ENCODE results near the gene AKAP17A.
A peak's percentile ranks its signal among the peaks of the same experiment; 100 is the strongest.
"Not testable (repeated sequence)": the region's sequence is repeated elsewhere in the genome, so short reads cannot be mapped to it uniquely, and the experiment has no call there.

The AKAP17A gene

DNA sequence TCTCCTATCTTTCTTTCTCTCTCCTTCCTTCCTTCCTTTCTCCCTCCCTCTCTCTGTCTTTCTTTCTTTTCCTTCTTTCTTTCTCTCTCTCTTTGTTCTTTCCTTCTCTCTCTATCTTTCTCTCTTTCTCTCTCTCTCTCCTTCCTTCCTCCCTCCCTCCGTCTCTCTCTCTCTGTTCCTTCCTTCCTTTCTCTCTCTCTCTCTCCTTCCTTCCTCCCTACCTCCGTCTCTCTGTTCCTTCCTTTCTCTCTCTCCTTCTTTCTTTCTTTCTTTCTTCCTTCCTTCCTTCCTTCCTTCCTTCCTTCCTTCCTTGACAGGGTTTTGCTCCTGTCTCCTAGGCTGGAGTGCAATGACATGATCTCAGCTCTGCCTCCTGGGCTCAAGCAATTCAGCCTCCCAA lies 30.2 kb upstream of the AKAP17A start:
- TF ChIP-seq, protein P1, sequence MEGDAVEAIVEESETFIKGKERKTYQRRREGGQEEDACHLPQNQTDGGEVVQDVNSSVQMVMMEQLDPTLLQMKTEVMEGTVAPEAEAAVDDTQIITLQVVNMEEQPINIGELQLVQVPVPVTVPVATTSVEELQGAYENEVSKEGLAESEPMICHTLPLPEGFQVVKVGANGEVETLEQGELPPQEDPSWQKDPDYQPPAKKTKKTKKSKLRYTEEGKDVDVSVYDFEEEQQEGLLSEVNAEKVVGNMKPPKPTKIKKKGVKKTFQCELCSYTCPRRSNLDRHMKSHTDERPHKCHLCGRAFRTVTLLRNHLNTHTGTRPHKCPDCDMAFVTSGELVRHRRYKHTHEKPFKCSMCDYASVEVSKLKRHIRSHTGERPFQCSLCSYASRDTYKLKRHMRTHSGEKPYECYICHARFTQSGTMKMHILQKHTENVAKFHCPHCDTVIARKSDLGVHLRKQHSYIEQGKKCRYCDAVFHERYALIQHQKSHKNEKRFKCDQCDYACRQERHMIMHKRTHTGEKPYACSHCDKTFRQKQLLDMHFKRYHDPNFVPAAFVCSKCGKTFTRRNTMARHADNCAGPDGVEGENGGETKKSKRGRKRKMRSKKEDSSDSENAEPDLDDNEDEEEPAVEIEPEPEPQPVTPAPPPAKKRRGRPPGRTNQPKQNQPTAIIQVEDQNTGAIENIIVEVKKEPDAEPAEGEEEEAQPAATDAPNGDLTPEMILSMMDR (IDR thresholded peaks at IDR 0.05; ENCODE audit: poor library complexity, severe bottlenecking) = no peak
- Histone ChIP-seq H3K4me1 (ENCODE audit: insufficient read depth, poor library complexity, severe bottlenecking) (no peaks in the 10 kb centered on the region), H3K9me3 (ENCODE audit: severe bottlenecking) (peaks cover 2% of the 10 kb centered on the region), H3K27ac (ENCODE audit: poor library complexity, severe bottlenecking) (no peak overlapping the region), H3K36me3 (ENCODE audit: low read depth) (no peaks in the 10 kb centered on the region), H3K27me3 (ENCODE audit: insufficient read depth, poor library complexity, severe bottlenecking) (peaks cover 4% of the 10 kb centered on the region), H3K4me3 (ENCODE audit: severe bottlenecking) (no peak overlapping the region)
- no peak for DNase-seq (ENCODE audit: low spot score)
- no peak for ATAC-seq (ENCODE audit: low read depth)

DNA sequence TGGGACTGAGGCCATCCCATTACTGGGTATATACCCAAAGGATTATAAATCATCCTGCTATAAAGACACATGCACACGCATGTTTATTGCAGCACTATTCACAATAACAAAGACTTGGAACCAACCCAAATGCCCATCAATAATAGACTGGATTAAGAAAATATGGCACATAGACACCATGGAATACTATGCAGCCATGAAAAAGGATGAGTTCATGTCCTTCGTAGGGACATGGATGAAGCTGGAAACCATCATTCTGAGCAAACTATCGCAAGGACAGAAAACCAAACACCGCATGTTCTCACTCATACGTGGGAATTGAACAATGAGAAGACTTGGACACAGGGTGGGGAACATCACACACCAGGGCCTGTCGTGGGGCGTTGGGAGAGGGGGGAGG lies 27.3 kb upstream of the AKAP17A start:
- not testable (repeated sequence) for H3K27me3 ChIP-seq (ENCODE audit: insufficient read depth, poor library complexity, severe bottlenecking)

DNA sequence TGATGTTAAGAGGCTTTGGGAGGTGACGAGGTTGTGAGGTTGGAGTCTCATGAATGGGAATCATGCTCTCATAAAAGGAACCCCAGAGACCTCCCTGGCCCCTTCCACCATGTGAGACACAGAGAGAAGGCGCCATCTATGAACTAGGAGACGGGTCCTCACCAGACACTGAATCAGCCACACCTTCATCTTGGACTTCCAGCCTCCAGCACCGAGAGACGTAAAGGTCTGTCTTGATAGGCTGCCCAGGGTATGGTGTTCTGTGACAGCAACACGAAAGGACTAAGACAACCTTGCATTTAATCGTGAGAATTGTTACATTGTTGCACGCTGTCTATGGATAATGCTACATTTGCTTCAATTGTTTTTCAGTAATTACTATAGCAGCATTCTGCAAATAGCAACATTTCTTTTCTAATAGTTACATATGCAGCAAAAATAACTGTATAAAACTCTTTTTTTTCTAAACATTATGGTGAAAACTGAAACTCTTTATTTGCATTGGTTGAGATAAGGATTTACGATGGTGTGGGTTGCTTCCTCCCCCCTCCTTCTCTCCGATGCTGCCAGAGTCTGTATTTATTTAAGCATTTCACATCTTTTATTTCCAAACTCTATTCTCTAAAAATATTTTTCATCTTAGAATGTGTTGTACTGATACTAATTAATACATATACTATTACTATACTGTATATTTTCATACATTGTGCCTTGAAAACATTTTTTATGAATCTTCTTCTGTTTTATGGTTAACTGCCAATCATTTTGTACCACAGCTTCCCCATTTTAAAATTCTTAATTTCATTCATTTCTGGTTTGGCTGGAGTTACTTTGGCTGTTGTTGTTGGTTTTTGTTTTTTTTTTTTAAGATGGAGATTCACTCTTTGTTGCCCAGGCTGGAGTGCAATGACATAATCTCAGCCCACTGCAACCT lies 26.4 kb upstream of the AKAP17A start:
- no peak overlapping the region for H3K27ac ChIP-seq (ENCODE audit: poor library complexity, severe bottlenecking)
- DNase-seq (ENCODE audit: low spot score) (peak; percentile 17), ATAC-seq (ENCODE audit: low read depth) (no peak)
- peaks cover 4% of the 10 kb centered on the region for H3K27me3 ChIP-seq (ENCODE audit: insufficient read depth, poor library complexity, severe bottlenecking)
- TF ChIP-seq, protein P1 (IDR thresholded peaks at IDR 0.05; ENCODE audit: poor library complexity, severe bottlenecking) = no peak
- peaks cover 9% of the 10 kb centered on the region for H3K9me3 ChIP-seq (ENCODE audit: severe bottlenecking)
- no peaks in the 10 kb centered on the region for H3K4me1 ChIP-seq (ENCODE audit: insufficient read depth, poor library complexity, severe bottlenecking)
- no peaks in the 10 kb centered on the region for H3K36me3 ChIP-seq (ENCODE audit: low read depth)
- no peak overlapping the region for H3K4me3 ChIP-seq (ENCODE audit: severe bottlenecking)

More for the DNA sequence above, 27.3 kb upstream of the AKAP17A start:
- H3K4me1 ChIP-seq (ENCODE audit: insufficient read depth, poor library complexity, severe bottlenecking); H3K9me3 ChIP-seq (ENCODE audit: severe bottlenecking); DNase-seq (ENCODE audit: low spot score); H3K27ac ChIP-seq (ENCODE audit: poor library complexity, severe bottlenecking); H3K36me3 ChIP-seq (ENCODE audit: low read depth); ATAC-seq (ENCODE audit: low read depth); H3K4me3 ChIP-seq (ENCODE audit: severe bottlenecking): not testable (repeated sequence)

DNA sequence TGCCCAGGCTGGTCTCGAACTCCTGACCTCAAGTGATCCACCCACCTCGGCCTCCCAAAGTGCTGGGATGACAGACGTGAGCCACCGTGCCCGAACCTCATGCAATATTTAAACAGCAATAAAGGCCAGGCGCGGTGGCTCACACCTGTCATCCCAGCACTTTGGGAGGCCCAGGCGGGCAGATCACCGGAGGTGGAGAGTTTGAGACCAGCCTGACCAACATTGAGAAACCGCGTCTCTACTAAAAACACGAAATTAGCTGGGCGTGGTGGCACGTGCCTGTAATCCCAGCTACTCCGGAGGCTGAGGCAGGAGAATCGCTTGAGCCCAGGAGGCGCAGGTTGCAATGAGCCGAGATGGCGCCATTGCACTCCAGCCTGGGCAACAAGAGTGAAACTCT lies 17.2 kb upstream of the AKAP17A start:
- not testable (repeated sequence) for H3K4me1 ChIP-seq (ENCODE audit: insufficient read depth, poor library complexity, severe bottlenecking); H3K4me3 ChIP-seq (ENCODE audit: severe bottlenecking); H3K27ac ChIP-seq (ENCODE audit: poor library complexity, severe bottlenecking); ATAC-seq (ENCODE audit: low read depth); H3K27me3 ChIP-seq (ENCODE audit: insufficient read depth, poor library complexity, severe bottlenecking); H3K36me3 ChIP-seq (ENCODE audit: low read depth); H3K9me3 ChIP-seq (ENCODE audit: severe bottlenecking)
- DNase-seq (ENCODE audit: low spot score) = peak; percentile 37

DNA sequence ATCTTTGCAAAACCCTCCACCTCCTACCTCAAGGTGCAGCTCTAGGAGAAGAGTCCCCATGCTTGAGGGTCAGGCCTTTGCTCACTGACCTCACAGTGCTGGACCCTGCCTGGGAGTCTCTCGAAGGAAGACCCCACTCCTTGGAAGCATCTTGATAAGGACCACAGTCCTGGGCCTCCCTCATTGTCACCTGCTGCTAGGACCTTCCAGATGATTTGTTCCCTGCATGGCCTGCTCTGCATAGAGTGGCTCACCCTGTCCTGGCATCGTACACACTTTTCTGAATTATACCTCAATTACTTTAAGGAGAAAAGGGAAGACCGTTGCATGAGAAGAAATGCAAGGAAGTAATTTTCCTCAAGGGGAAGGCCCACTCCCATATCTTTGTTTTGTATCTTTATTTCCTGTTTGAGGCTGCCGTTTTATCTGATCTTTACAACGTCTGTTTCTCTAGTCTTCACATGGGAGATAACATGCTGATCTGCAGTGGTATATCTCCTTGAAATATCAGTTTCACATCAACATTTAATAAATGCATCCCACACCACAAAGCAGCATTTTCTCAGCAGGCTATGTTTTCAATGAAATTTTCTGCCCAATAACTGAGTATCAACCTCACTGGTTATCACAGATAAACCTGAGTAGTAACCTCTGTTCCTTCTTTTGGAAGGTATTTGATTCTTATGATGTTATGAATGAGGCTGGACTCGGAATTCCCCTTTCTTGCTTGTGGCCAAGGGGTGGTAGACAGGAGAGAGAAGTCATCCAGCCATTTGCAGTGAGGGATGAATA lies 15.0 kb upstream of the AKAP17A start:
- H3K4me1 ChIP-seq (ENCODE audit: insufficient read depth, poor library complexity, severe bottlenecking) = no peaks in the 10 kb centered on the region
- no peak for ATAC-seq (ENCODE audit: low read depth)
- peak; percentile 33 for DNase-seq (ENCODE audit: low spot score)
- H3K27ac ChIP-seq (ENCODE audit: poor library complexity, severe bottlenecking) = no peak overlapping the region
- H3K9me3 ChIP-seq (ENCODE audit: severe bottlenecking) = no peaks in the 10 kb centered on the region
- no peaks in the 10 kb centered on the region for H3K36me3 ChIP-seq (ENCODE audit: low read depth)
- TF ChIP-seq, protein P1 (IDR thresholded peaks at IDR 0.05; ENCODE audit: poor library complexity, severe bottlenecking) = no peak
- no peaks in the 10 kb centered on the region for H3K27me3 ChIP-seq (ENCODE audit: insufficient read depth, poor library complexity, severe bottlenecking)
- H3K4me3 ChIP-seq (ENCODE audit: severe bottlenecking) = no peak overlapping the region
